ENCODE results near the gene TSPAN32.
"Not testable (repeated sequence)": the region's sequence is repeated elsewhere in the genome, so short reads cannot be mapped to it uniquely, and the experiment has no call there.

Gene TSPAN32

GRCh38 chr11:2316169-2316962 is 14.6 kb downstream of the TSPAN32 start:
- DNase-seq = no peak

- no peak for DNase-seq
These were observed 15.1 kb downstream of the TSPAN32 start for GRCh38 chr11:2316963-2317244.

- no peak for DNase-seq
These were observed 15.7 kb downstream of the TSPAN32 start for GRCh38 chr11:2317354-2318050.

GRCh38 chr11:2318123-2318522 is 16.3 kb downstream of the TSPAN32 start:
- no peak for DNase-seq

GRCh38 chr11:2318707-2319106 is 16.9 kb downstream of the TSPAN32 start:
- no peak for DNase-seq

DNA sequence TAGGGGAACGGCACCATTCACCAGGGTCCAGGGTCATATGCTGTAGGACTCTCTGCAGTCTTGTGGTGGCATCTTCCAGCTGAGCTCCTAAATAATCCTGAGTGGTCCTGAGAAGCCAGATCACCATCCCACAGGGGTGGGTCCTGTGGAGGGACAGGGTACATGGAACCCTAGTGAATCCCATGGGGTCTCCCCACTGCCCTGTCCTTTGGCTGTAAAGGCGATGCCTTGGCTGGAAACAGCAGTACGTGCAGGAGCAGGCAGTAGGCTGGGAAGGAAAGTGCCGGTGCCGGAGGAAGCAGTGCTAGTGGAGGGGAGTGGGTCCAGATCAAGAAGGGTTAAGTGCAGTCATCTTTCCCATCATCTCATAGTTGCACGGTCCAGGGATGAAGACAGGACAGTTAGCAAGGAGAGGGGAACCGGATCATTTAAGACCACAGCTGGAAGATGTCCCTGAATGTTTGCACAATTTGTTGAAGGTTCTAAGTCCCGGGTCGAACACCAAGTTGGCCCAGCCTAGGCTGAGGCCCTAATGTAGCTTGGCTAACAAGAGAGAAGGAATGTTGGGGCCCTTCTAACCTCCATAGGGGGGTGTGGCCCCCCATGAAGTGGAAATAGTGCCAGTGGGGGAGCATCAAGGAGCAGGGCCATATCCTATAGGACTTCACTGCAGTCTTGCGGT is 18.1 kb downstream of the TSPAN32 start:
- no peak for DNase-seq

- no peak for DNase-seq
These were observed 18.9 kb downstream of the TSPAN32 start for GRCh38 chr11:2320568-2321310.

- DNase-seq = no peak
These were observed 19.5 kb downstream of the TSPAN32 start for GRCh38 chr11:2321311-2321683.

GRCh38 chr11:2325123-2325522 is 23.3 kb downstream of the TSPAN32 start:
- no peak for DNase-seq

DNA sequence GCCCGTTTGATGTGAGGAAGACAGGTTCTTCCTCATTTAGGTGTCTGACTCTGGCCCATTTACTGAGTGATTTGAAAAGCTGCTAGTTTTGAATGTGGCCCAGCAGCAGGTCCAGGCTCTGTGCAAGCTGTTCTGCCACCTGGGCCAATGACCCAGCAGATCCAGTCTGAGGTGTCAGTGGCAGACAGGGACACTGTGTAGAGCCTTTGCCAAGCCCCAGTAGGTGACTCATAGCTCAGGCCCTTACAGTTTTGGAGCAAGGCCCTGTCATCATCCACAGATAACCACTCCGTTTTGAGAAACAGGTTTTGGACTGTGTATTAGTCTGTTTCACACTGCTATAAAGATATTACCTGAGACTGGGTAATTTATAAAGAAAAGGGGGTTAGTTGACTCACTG is 23.9 kb downstream of the TSPAN32 start:
- no peak for DNase-seq

DNA sequence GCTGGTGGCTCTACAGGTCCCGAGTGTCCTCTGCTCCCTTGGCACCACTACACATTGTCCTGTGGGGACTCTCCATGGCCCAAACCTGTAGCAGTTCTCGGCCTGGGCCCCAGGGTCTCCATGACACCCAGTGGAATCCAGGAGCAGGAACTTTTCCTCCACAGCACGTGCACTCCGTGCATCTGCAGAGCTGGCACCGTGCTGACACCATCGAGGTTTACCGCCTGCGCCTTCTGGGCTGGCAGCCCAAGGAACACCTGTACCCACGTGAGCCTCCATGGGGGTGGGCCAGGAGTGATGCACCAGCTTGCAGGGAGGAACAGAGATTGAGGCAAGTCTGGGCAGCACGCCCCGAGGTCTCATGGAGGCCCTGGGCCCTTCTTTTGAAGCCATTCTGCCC is 25.2 kb downstream of the TSPAN32 start:
- no peak for DNase-seq

GRCh38 chr11:2328021-2328420 is 26.2 kb downstream of the TSPAN32 start:
- DNase-seq = no peak

DNA sequence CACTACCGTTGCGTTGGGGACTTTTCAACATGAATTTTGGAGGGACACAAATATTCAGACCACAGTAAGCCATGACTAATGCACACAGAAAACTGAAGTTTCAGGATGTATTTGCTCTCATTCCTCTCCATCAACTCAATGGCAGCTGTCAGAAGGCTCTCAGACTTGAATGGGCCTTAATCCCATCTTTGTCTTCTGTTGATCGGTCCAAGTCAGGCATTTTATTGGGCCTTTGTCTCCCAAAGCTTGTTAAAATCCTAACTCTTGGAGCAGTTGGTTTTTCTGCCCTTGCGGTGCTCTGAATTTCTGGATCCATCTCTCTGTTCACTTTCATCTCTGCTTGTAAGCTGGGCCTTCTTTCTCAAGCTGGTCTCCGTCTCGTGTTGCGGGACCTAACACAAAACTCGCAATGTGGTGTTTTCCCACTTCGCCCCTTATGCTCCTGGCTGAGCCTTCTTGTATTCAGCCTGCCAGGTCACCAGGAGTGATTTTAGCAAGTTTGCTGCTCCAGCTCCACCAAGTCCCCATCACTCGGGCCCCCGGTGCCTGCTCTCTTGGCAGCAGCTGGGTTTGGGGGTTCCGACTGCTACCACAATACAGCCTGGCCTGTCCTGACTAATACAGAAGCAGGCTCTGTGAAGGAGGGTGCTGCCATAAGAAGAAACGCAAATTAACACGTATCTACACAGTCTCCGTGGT is 27.0 kb downstream of the TSPAN32 start:
- no peak for DNase-seq

DNA sequence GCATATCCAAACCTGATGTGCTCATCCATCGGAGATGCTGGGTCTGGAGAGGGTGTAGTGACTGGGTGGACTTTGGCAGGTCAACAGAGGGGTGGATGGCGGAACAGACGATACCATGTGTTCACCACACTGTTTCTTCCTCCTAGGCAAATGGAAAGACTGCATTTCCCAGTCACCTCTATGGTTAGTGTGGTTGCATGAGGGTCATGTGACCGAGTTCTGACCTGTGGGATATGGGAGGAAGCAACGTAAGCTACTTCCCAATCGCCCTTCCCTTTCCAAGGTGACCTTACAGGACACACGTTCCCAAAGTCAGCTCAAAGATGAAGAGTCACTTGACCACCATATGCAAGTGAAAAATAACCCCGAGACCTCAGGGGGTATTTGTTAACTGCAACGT is 27.7 kb downstream of the TSPAN32 start:
- no peak for DNase-seq

- DNase-seq = no peak
These were observed 28.9 kb downstream of the TSPAN32 start for GRCh38 chr11:2330696-2331095.

DNA sequence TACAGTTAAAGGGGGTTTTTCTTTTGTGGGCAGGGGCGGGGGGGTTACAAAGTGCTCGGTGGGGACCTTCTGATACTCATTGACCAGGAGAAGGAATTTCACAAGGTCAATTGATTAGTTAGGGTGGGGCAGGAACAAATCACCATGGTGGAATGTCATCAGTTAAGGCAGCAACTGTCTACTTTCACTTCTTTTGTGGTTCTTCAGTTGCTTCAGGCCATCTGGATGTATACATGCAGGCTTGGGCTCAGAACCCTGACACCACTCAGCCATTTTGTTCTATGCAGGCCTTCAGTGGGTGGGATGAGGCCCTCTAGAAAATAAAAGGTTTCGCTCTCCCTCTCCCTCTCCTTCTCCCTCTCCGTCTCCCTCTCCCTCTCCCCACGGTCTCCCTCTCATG is 29.6 kb downstream of the TSPAN32 start:
- DNase-seq = no peak

GRCh38 chr11:2332569-2332968 is 30.8 kb downstream of the TSPAN32 start:
- not testable (repeated sequence) for DNase-seq

- DNase-seq = not testable (repeated sequence)
These were observed 31.8 kb downstream of the TSPAN32 start for GRCh38 chr11:2333486-2334205.

GRCh38 chr11:2335286-2335685 is 33.5 kb downstream of the TSPAN32 start:
- not testable (repeated sequence) for DNase-seq

DNA sequence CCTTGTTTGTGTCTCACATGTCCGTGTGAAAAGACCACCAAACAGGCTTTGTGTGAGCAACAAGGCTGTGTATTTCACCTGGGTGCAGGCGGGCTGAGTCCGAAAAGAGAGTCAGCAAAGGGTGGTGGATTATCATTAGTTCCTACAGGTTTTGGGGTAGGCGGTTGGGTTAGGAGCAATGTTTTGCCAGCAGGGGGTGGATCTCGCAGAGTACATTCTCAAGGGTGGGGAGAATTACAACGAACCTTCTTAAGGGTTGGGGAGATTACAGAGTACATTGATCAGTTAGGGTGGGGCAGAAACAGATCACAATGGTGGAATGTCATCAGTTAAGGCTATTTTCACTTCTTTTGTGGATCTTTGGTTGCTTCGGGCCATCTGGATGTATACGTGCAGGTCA is 36.9 kb downstream of the TSPAN32 start:
- DNase-seq = not testable (repeated sequence)

DNA sequence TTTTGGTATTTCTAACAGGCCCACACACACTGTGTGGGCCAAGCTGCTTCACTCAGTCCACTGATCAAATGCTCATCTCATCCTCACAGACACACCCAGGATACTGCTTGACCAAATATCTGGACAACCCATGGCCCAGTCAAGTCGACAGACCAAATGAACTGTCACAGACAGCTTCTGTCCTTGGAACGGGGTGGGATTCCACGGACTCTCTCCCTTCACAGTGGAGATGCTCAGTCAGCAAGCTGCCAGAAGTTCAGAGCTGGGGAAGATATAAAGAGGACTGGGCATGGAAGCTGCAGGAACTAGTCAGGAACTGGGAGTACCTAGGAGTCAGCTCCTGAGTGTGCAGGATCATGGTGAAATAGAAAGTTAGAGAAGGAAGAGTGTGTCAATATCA is 40.7 kb downstream of the TSPAN32 start:
- DNase-seq = no peak

GRCh38 chr11:2342981-2343380 is 41.2 kb downstream of the TSPAN32 start:
- no peak for DNase-seq

All from activated T-cell treated with anti-CD3 and anti-CD28 coated beads for 4 hours (primary cell).